Measurements from ENCODE around the gene ADSS1.

ADSS1 gene

DNA sequence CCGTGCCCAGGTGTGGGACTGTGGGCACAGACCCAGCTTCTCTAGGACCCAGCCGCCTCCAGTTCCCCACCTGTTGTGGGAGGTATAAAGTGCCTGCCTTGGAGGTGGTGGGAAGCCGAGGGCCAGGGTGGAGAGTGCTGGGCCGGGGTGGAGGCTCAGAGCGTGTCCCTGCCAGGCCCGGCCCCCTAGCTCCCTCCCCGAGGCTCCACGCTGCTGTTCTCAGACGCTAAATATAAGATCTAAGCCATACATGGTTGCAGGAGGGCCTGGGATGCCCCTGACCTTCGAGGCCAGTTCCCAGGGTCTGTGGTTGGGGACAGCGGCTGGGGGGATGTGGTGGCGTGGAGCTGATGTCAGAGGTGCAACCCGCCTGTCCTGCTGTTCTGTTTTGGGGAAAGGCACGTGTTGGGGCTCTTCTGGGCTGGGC lies 23.8 kb upstream of the ADSS1 start:
- no peak for DNase-seq

DNA sequence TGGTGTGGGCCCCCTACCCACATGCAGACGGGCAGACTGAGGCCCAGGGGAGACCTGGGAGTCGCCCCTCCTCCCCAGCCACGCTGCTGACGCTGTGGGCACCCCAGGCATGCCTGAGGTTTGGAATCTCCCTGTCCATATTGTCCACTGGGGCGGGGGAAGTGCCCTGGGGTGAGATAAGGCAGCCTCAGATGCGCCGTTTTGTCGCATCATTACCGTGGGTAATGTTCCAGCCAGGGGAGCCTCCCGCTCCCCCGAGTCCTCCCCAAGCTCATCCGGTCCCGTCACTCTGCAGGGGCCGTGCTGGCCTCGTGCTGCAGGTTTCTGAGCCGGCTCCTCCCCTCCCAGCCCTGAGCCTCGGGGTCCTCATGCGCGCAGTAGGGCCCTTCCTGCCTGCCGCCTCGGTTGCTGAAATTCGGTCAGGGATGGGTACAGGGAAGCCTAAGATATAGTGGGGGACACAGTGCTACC lies 23.2 kb upstream of the ADSS1 start:
- DNase-seq = no peak

DNA sequence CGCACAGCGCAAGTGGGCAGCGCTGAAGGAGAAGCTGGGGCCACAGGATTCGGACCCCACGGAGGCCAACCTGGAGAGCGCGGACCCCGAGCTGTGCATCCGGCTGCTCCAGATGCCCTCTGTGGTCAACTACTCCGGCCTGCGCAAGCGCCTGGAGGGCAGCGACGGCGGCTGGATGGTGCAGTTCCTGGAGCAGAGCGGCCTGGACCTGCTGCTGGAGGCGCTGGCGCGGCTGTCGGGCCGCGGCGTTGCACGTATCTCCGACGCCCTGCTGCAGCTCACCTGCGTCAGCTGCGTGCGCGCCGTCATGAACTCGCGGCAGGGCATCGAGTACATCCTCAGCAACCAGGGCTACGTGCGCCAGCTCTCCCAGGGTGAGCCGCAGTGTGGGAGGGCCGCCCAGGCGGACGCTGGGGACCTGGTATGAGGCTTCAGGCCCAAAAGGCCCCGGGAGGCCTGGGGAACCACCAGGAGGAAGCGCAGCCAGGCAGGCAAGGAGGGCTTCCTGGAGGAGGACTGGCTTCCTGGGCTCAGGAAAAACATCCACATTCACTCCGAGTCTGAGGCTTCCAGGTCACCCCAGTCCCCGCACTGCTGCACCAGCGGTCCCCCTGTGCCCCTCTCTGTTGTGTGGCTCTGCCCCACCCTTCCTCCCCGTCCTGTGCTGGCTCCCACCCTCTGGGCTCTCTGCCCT lies 22.5 kb upstream of the ADSS1 start:
- DNase-seq = no peak

DNA sequence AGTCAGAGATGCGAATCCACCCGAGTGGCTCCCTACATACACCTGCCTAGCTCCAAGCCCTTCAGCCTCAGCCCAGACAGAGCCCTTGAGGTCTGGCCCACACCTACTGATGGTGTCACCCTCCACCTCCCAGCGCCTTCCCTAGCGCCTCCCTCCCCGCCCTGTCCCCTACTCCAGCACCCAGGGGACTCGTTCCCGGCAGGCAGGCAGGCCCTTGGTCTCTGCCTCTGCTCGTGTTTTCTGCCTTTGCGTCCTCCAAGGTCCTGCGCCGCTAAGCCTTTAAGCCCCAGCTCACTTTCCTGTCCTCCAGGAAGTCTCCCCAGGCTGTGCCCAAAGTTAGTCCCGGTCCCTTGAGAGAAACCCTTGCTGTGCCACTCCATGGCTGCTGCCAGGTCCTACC lies 21.9 kb upstream of the ADSS1 start:
- DNase-seq = no peak

DNA sequence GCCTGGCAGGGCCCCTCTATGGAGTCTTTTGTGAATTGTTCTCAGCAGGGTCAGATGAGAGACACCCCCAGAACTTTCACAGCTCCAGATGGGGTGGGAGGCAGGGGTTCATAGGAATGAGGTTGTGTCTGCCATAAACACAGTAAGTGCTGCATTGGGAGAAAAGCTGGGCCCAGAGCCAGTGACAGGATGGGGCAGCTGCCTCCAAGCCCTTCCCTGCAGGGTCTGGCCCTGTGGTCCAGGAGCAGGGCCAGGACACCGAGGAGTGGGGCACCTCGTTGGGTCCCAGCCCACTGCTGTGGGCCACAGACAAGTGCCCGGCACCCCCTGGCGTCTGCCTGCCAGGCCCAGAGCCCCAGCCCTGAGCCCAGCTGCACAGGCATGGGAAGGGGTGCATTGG lies 21.4 kb upstream of the ADSS1 start:
- DNase-seq = no peak

DNA sequence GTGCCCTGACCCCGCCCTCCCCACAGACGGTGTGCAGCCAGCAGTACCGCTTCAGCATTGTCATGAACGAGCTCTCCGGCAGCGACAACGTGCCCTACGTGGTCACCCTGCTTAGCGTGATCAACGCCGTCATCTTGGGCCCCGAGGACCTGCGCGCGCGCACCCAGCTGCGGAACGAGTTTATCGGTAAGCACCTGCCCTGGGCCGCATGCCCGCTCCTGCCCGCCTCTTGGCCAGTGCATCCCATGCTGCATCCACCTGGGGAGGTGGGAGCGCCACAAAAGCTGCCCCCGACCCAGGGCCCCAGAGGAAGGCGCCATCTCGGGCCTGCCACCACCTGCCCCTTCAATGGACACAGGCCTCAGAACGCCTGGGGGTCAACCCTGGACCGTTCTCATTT lies 20.8 kb upstream of the ADSS1 start:
- DNase-seq = no peak

DNA sequence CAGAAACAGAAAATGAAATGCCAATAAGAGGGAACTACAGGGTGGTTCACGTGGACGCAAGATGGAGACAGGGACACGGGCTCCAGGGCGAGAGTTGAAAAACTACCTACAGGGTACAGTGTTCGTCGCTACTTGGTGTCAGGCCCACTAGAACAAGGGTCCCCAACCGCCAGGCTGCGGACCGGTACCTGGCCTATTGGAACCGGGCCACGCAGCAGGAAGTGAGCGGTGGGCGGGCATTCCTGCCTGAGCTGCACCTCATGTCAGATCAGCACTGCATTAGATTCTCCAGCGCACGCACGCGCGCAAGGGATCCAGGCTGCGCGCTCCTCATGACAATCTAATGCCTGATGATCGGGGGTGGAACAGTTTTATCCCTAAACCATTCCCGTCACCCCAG lies 19.8 kb upstream of the ADSS1 start:
- DNase-seq = no peak

DNA sequence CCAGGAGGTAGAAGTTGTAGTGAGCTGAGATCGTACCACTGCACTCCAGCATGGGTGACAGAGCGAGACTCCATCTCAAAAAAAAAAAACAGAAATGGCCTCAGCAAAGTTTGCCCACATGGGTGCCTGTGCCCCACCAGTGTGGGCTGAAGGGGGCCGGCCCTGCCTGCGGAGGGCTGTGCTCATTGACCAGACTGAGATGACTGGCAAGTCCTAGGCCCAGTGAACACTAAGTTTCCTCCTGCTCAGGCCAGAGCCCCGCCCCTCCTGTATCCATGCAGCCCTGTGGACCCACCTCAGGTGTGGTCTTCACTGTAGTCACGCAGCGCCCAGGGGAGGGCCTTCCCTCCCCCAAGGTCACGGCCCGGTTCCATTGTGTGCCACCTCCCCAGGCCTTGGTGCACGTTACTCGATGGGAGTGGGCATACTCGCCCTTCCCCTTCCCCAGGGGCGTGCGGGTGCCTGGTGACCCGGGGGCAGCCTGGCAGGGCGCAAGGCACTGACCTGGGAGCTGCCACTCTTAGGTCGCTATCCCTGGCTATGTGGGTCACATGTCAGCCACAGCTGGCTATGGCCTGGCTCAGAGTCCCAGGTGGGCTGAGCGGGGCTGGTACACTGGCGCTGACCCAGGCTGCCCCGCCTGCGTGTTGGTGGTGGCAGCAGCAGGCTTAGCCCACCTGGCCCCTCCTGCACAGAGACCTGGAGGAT lies 18.5 kb upstream of the ADSS1 start:
- no peak for DNase-seq

DNA sequence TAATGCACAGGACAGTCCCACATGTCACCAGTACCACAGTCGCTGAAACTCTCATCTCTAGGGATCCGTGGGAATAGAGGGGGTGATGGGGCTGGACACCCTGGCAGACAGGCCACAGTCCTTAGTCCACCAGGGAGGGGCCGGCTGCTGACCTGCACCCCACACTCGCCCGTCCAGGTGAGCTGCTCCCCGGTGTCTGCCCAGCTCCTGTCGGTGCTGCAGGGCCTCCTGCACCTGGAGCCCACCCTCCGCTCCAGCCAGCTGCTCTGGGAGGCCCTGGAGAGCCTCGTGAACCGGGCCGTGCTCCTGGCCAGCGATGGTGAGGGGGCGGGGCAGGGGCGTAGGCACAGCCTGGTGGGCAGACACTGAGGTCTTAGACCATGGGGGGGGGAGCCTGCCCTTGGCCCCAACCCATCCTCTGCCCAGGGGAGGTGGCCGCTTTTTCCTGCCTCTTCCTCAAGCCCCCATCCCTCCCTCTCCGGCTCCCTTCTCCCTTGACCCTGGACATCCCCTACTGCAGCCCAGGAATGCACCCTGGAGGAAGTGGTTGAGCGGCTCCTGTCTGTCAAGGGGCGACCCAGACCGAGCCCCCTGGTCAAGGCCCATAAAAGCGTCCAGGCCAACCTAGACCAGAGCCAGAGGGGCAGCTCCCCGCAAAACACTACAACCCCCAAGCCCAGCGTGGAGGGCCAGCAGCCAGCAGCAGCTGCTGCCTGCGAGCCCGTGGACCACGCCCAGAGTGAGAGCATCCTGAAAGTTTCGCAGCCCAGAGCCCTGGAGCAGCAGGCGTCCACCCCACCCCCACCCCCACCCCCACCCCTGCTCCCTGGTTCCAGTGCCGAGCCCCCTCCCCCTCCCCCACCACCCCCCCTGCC lies 17.1 kb upstream of the ADSS1 start:
- DNase-seq = peak in 1 of 2 experiments; percentile 34

DNA sequence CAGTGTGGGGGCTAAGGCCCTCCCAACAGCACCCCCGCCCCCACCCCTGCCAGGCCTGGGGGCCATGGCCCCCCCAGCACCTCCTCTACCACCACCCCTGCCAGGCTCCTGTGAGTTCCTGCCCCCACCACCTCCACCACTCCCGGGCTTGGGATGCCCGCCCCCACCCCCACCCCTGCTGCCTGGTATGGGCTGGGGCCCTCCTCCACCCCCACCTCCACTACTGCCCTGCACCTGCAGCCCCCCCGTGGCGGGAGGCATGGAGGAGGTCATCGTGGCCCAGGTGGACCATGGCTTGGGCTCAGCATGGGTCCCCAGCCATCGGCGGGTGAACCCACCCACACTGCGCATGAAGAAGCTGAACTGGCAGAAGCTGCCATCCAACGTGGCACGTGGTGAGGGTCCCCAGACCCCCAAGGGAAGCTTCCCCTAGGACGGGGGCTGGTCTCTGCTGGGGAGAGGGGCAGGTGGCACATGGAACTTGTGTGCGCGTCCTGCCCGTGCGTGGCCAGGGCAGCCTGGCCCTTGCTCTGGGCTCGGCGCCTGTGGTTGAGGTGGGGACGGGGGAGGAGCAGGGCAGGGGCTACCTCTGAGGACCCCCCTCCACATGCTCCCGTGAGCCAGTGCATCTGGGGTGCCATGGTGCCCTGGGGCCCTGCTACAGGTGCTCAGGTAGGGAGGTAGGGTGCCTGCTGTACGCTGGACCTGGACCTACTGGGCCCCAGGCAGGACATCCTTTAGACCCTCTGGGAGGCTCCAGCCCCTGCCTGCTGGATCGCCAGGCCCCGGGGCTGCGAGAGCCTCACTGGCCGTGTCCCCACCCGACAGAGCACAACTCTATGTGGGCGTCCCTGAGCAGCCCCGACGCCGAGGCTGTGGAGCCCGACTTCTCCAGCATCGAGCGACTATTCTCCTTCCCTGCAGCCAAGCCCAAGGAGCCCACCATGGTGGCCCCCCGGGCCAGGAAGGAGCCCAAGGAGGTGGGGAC lies 16.1 kb upstream of the ADSS1 start:
- DNase-seq = no peak

DNA sequence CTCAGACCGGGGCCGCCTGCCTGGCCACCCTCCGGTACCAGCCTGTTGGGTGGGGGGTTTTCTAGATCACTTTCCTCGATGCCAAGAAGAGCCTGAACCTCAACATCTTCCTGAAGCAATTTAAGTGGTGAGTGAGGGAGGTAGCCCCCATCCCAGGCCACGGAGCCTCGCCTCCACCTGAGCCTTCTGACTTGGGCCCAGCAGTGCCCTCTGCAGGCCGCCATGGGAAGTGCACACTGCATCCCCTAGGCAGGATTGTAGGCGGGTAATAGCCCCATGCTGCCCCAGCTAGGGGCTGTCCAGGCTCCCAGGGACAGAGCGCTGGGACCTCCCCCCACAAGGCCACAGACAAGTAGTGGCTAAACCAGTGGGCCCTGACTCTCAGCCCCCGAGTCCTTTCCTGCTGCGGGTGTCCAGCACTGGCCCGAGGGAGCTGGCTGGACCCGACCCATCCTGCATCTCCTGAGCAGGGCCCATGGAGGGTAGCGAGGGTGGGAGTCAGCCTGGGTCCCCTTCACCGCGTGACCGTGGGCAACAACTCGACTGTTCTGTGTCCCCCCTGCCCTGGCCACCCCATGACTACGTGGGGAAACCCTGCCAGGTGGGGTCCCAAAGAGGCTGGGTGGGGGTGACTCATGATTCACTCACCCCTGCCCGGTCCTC lies 15.3 kb upstream of the ADSS1 start:
- DNase-seq = peak in 1 of 2 experiments; percentile 86

DNA sequence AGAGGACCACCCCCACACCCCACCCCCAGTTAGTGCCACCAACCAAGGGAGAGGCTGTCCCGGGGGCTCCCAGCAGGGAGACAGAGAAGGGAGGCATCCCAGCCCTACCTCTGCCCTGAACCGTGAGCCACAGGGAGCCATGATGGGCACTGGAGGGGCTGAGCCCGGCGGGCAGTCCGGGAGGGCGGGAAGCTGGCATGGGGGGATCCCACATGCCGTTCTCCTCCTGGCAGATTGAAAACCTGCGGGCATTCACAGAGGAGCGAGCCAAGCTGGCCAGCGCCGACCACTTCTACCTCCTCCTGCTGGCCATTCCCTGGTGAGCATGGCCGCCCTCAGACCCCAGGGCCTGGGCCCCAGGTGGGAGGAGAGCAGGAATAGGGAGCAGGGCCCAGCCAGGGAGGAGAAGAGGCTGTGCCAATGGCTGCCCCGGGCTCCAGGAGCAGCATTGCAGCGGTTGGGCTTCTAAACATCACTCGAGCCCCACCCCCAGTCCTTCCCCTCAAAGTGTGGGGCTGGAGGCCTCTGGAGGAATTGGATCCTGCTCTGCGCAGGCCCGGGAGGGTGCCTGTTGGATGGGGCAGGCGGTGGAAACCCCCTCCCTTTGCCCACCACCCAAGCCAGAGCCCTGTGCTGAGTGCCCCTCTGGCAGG lies 14.5 kb upstream of the ADSS1 start:
- no peak for DNase-seq

DNA sequence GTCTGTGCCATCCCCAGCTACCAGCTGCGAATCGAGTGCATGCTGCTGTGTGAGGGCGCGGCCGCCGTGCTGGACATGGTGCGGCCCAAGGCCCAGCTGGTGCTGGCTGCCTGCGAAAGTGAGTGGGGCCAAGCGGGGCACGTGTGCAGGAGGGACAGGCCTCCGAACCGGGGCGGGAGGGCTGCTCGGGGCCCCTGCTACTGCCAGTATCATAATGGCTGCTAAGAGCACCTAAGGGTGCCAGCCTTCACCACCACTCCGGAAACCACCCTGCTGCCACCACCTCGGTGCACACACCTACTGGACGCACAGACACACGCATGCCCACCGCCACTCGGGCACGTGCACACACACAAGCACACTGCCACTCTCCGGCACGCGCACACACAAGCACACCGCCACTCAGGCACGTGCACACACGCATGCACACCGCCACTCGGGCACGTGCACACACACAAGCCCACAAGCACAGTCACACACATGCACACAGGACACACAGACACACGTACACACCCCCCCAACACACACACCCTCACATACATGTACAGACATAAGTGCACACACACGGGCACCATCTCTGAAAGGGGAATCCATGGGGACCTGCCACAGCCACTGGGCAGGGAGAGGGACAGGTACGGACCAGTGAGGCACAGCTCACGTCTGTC lies 13.8 kb upstream of the ADSS1 start:
- no peak for DNase-seq

DNA sequence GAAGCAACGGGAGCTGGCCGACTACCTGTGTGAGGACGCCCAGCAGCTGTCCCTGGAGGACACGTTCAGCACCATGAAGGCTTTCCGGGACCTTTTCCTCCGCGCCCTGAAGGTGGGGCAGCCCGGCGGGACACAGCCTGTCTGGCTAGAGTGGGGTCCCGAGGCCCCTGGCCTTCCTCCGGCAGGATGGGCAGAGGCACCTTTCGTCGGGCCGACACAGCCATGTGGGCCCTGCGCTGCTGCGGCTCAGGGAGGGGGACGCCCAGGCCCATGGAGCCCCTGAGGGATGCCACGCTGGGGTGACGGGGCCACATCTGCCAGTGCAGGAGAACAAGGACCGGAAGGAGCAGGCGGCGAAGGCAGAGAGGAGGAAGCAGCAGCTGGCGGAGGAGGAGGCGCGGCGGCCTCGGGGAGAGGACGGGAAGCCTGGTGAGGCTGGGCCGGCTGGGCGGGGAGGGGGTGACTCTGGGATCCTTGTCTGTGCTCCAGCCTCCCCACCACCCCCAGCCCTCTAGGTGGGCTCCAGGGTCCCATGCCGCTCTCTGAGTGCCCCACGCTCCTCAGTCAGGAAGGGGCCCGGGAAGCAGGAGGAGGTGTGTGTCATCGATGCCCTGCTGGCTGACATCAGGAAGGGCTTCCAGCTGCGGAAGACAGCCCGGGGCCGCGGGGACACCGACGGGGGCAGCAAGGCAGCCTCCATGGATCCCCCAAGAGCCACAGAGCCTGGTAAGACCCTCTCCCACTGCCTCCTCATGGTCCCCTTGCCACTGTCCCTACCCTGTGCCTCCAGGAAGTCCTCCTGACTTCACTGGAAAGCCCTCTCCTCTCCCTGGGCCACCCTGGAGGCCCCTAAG lies 10.9 kb upstream of the ADSS1 start:
- DNase-seq = no peak

DNA sequence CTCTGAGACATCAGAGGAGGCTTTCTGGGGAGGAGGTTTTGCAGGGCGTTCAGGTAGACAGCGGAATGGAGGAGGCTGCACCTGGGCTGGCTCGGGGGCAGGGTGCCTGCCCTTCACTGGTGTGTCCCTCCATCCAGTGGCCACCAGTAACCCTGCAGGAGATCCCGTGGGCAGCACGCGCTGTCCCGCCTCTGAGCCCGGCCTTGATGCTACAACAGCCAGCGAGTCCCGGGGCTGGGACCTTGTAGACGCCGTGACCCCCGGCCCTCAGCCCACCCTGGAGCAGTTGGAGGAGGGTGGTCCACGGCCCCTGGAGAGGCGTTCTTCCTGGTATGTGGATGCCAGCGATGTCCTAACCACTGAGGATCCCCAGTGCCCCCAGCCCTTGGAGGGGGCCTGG lies 10.0 kb upstream of the ADSS1 start:
- DNase-seq = no peak

DNA sequence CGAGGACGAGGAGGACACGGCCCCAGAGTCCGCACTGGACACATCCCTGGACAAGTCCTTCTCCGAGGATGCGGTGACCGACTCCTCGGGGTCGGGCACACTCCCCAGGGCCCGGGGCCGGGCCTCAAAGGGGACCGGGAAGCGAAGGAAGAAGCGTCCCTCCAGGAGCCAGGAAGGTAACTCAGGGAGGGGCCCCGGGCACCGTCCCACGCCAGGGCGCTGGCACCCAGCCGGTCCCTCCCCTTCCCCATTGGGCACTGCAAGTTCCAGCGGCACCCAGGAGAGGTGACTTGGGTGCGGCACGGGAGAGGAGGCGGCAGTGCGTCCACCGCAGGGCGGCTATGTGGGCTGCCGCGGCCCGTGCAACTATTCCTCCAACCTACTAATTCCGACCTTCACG lies 9.3 kb upstream of the ADSS1 start:
- DNase-seq = no peak

DNA sequence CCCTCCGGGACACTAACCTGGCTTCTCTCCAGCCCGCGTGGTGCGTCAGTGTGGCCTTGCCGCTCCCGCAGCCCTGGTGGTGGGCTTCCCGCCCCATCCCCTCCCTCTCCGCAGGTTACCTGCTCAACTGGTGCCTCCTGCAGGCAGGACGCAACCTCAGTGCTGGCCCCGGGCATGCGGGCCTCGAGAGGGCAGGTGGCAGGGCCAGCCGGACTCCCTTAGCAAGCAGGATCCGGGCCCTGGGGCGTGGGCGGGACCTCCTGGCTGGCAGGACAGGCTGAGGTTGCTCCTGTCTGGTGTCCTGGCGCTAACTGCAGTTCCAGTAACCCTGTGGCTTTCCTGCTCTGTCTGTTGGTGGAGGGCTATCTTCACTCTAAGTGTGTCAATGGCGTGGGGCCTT lies 8.6 kb upstream of the ADSS1 start:
- no peak for DNase-seq

DNA sequence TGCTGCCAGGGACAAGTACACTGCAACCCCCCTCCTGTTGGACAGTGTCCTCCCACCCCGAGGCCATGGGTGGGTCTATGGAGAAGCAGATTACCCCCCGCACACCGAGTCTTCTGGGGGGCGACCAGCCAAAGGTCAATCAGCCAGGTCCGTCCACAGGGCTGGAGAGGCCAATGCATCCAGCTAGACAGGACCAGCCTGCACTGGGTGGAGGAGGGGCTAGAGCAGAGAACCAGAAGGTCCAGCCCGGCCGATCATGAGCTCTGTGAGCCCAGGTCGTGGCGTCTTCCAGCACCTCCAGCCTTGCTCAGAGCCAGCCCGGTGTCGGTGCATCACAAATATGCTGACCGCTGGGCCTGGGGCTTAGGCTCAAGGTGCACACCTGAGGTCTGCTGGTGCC lies 8.2 kb upstream of the ADSS1 start:
- DNase-seq = no peak

DNA sequence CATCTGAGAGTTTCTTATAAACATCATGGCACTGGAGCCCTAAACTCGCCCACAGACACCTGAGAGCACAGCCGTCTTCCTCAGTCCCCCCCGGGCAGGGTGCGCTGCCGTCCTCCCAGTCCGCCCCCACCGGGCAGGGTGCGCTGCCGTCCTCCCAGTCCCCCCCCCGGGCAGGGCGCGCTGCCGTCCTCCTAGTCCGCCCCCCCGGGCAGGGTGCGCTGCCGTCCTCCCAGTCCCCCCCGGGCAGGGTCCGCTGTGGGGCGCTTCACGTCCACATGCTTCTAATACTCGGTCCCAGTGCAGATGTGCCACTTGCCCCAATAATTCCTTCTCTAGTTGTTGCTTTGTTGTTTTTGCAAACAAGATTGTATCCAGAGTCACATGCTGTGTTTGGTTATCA lies 6.9 kb upstream of the ADSS1 start:
- no peak for DNase-seq

DNA sequence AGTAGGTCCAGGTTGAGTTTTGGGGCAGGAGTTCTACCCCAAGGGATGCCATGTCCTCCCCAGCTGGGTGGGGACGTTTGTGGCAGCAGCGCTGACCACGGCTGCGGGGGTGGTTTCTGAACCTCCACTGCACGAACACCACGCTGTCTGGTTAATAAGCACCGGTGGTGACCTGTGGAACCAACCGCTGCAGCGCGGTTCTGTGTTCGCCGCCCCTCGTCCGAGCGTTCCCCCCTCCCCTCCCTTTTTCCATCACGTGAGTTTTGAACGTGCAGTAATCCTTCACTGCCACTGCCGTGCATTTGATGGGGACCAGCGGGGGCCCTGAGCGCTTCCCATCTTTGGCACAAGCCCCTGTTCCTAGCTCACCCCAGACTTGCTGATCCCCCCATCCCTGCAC lies 6.4 kb upstream of the ADSS1 start:
- DNase-seq = no peak
